Ishikawa (cell line): ENCODE data around the gene RNF150.

Experiments used
- CEBPB ChIP-seq: IDR thresholded peaks from 2 replicates; pipeline ENCODE4 v1.6.1; 2012
- CREB1 ChIP-seq: IDR thresholded peaks from 2 replicates; pipeline ENCODE4 v1.6.1; 2012; ENCODE audit warnings: low read depth
- EGR1 ChIP-seq: IDR thresholded peaks from 2 replicates; pipeline ENCODE4 v1.6.1; 2012
- EP300 ChIP-seq: IDR thresholded peaks from 2 replicates; pipeline ENCODE4 v1.6.1; 2012; ENCODE audit warnings: borderline replicate concordance
- FOXM1 ChIP-seq: IDR thresholded peaks from 2 replicates; pipeline ENCODE4 v1.6.1; 2012; ENCODE audit warnings: low read depth, borderline replicate concordance
- MAX ChIP-seq: IDR thresholded peaks from 2 replicates; pipeline ENCODE4 v1.6.1; 2012
- NFIC ChIP-seq: IDR thresholded peaks from 2 replicates; pipeline ENCODE4 v1.6.1; 2012
- RAD21 ChIP-seq: IDR thresholded peaks from 2 replicates; pipeline ENCODE4 v1.6.1; 2012; ENCODE audit warnings: low read depth
- REST ChIP-seq: IDR thresholded peaks from 2 replicates; pipeline ENCODE4 v1.6.1; 2012; ENCODE audit warnings: low read depth, mild to moderate bottlenecking
- TAF1 ChIP-seq: IDR thresholded peaks from 2 replicates; pipeline ENCODE4 v1.6.1; 2012; ENCODE audit warnings: low read depth, mild to moderate bottlenecking
- TCF12 ChIP-seq: IDR thresholded peaks from 2 replicates; pipeline ENCODE4 v1.6.1; 2012; ENCODE audit warnings: low read depth
- TEAD4 ChIP-seq: IDR thresholded peaks from 2 replicates; pipeline ENCODE4 v1.6.1; 2012
- YY1 ChIP-seq: IDR thresholded peaks from 2 replicates; pipeline ENCODE4 v1.6.1; 2012; ENCODE audit warnings: low read depth
- ZBTB7A ChIP-seq: IDR thresholded peaks from 2 replicates; pipeline ENCODE4 v1.6.1; 2012; ENCODE audit warnings: low read depth
- TF ChIP-seq, protein P1 (sequence below): IDR thresholded peaks from 2 replicates; pipeline ENCODE4 v1.6.1; 2012

RNF150 gene

DNA sequence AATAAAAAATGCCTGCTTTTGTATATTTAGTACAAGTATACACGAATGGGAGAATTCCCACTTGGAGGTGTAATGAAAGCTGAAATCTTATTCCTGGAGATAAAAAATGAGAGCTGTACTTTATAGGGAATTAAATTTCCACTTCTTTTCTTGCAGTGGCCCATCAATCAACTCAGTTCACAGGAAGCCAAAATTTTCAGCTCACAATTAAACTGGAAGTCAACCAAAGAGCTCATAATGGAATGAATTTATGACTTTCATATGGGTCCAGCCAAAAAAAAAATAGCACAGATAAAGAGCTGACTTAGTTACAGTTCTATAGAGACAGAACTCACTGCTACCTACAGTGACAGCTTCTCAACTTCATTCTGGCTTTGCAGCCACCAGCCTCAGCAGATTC is 261.9 kb downstream of the RNF150 start:
- TF ChIP-seq YY1 = no peak
- TF ChIP-seq FOXM1 = no peak
- no peak for TF ChIP-seq ZBTB7A
- TF ChIP-seq EP300 = no peak
- no peak for TF ChIP-seq REST
- TF ChIP-seq EGR1 = no peak
- no peak for TF ChIP-seq CEBPB
- TF ChIP-seq RAD21 = no peak
- TF ChIP-seq NFIC = no peak

DNA sequence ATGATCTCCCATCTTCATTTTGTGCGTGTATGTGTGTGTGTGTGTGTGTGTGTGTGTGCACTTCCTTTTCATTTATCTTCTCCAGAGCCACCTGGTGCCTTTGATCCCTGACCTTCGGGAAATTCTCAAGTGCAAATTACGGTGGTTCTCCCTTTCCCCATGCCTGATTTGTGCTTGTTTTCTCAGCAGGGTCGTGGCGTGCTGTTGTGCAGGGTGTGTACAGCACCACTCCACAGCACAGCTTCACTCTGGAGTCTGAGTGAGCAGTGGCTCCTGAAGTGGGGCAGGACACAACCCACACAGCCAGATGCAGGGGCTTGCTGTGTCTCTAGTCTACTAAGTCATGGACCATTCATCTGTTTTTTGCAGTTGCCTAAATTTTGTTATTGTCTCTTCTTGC is 262.8 kb downstream of the RNF150 start:
- TF ChIP-seq, protein P1, sequence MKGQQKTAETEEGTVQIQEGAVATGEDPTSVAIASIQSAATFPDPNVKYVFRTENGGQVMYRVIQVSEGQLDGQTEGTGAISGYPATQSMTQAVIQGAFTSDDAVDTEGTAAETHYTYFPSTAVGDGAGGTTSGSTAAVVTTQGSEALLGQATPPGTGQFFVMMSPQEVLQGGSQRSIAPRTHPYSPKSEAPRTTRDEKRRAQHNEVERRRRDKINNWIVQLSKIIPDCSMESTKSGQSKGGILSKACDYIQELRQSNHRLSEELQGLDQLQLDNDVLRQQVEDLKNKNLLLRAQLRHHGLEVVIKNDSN = no peak
- no peak for TF ChIP-seq NFIC
- TF ChIP-seq EP300 = no peak
- TF ChIP-seq REST = no peak
- TF ChIP-seq ZBTB7A = no peak
- no peak for TF ChIP-seq TAF1
- TF ChIP-seq TCF12 = no peak

DNA sequence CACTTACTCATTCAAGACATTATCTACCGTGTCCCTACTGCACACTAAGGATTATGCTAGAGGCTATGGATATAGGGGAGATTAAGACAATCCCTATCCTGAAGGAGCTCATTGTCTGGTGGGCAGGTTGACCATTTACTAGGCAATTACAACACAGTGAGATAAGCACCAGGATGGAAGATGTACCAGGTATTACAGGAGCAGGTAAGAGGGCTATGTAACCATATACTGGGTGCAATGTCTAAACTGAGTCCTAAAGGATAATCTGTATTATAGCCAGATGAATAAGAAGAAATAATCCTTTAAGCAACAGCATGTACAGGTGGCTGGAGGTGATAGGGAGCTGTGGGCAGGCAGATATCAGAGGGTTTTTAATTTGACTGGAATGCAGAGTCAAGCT is 263.8 kb downstream of the RNF150 start:
- TF ChIP-seq FOXM1 (no peak), YY1 (no peak), REST (no peak), CREB1 (no peak), NFIC (no peak), CEBPB (no peak), MAX (no peak), TAF1 (no peak), EP300 (no peak), RAD21 (no peak), EGR1 (no peak), ZBTB7A (no peak), TCF12 (no peak)

GRCh38 chr4:140867356-140867755 is 265.9 kb downstream of the RNF150 start:
- TF ChIP-seq EP300 = no peak
- no peak for TF ChIP-seq TAF1
- TF ChIP-seq TEAD4 = no peak

- TF ChIP-seq EGR1 (no peak), MAX (no peak), CREB1 (no peak), REST (no peak), TAF1 (no peak), CEBPB (no peak), TEAD4 (no peak), FOXM1 (no peak), EP300 (no peak)
- TF ChIP-seq, protein P1 = no peak
These were observed 266.7 kb downstream of the RNF150 start for GRCh38 chr4:140866492-140867005.
